GM12873 (cell line): ENCODE data around the gene MAB21L1.

Source experiments
- TF ChIP-seq, protein P1 (sequence below): IDR thresholded peaks from 2 replicates; pipeline ENCODE4 v1.5.1; 2012; ENCODE audit warnings: low read depth, mild to moderate bottlenecking, moderate library complexity, low read length, control low read depth; ENCODE audit not compliant: insufficient read depth; ENCODE audit errors: missing control alignments

The MAB21L1 gene

DNA sequence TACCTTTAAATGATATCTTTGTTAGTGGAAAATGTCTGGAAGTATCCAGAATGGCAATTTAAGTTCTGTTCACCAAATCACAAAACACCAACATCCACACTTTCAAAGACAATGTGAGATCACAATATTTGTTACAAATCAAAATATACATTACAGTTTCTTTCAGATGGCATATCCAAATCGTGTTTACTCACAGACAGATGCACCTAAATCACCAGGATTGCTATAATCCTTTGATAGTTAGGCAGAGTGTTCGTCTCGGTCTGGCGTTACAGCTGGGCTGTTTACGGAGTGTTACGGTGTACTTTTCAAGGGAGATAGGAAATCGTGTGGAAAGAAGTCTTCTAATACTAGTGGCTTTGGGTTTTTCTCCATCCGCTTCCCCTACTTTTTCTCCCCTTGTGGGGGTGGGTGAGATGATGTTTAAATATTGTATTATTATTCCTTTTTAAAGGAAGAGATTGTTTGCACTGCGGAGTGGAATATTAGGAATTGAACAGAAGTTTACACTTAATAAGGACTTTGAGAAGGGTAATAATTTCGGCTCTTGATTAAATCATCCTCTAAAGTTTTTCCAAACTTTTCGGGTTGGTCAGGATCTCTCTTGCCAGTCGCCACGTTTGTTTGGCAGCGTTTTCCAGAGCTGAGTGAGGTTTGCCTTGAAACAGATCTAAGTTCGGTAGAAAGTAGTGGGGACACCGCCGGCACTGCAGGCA, 1.8 kb downstream of the MAB21L1 start:
- TF ChIP-seq, protein P1, sequence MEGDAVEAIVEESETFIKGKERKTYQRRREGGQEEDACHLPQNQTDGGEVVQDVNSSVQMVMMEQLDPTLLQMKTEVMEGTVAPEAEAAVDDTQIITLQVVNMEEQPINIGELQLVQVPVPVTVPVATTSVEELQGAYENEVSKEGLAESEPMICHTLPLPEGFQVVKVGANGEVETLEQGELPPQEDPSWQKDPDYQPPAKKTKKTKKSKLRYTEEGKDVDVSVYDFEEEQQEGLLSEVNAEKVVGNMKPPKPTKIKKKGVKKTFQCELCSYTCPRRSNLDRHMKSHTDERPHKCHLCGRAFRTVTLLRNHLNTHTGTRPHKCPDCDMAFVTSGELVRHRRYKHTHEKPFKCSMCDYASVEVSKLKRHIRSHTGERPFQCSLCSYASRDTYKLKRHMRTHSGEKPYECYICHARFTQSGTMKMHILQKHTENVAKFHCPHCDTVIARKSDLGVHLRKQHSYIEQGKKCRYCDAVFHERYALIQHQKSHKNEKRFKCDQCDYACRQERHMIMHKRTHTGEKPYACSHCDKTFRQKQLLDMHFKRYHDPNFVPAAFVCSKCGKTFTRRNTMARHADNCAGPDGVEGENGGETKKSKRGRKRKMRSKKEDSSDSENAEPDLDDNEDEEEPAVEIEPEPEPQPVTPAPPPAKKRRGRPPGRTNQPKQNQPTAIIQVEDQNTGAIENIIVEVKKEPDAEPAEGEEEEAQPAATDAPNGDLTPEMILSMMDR: no peak

DNA sequence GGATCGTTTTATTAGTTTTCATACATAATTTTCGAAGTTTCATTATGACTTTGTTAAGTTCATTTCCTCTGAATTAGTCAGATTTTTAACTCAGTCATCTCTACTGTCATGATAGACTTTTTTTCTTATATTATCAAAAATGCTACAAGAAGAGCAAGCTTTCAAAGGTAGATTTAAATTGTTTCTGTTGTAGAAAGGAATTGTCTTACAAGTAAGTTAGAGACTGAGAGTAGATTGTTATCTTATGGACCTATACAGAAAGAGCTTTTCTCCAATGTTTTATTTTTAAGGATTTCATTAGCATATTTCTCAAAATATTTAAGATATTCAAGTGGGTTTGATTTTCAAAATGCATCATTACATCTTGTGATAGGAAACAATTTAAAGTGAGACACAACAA, 2.7 kb downstream of the MAB21L1 start:
- TF ChIP-seq, protein P1: no peak

DNA sequence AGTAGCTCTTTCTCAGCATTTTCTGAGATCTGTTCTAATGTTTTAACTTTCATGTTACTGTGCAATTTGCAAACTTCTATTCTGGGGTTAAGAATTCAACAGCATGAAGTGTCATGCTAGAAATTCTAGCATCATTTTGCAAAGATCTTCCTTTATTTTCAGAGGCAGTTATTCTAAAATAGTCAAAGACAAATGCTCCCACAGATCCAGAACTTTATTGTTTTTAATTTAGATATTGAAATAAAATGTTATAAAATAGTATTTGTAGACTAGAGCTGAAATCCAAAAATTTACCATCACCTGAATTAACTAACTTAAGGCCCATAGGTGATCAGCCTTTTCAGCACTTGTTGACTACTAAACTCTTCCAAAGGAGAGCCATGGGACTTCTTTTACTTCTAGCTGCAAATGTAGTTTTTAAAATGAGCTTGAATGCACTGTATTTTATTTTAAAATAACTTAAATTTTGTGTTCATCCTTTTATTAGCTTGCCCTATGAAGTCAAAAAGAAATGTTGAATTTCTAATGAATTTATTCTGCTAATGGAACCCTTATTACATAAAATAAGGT, 3.2 kb downstream of the MAB21L1 start:
- TF ChIP-seq, protein P1: no peak

DNA sequence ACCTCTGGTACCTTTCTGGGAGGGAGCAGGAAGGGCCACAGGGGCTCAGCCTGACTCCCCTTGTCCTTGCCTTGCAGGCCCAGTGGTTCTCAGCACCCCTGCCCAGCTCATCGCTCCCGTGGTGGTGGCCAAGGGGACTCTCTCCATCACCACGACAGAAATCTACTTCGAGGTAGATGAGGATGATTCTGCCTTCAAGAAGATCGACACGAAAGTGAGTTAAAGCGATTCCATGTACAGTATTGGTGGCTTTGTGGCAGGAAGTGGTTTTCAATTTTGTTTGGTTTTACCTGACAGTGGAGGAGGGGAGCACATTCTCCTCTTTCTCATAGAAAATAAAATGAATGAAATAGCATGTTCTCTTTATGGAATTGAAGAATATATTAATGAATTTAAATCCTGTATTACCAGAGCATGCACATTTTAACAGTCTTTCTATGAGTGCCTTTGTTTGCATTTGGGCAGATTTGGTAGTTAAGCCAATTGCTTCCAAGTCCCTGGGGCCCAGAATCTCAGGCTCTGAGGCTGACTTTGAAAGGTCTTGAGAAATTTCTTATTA, 4.1 kb downstream of the MAB21L1 start:
- TF ChIP-seq, protein P1: no peak

DNA sequence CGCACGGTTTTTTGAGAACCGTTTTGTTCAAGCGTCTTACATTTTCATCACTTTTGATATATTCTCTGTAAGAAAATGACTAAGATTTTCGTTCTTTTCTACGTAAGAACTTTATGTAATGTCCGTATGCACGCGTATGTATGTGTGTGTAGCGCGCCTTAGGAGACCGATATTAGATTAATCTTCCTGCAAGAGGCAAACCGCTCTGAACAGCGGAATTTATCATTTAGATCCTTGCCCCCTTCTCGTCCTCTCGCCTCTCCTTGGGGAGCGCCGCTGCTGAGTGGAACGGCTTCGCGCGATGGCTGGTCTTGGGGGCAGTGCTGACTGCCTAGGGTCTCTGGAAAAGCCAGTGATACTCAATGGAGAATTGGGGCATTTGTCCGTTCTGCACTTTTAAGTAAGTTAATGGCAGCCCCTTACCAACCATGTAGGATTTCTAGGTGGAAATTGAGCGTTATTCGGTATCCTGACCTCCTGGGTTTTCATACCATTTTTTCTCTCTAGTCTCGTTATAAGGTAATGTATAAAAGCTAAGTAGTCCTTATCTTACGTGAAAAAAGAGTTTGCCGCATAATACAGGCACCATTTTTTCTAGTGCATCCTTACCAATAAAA, 4.7 kb downstream of the MAB21L1 start:
- TF ChIP-seq, protein P1: no peak

DNA sequence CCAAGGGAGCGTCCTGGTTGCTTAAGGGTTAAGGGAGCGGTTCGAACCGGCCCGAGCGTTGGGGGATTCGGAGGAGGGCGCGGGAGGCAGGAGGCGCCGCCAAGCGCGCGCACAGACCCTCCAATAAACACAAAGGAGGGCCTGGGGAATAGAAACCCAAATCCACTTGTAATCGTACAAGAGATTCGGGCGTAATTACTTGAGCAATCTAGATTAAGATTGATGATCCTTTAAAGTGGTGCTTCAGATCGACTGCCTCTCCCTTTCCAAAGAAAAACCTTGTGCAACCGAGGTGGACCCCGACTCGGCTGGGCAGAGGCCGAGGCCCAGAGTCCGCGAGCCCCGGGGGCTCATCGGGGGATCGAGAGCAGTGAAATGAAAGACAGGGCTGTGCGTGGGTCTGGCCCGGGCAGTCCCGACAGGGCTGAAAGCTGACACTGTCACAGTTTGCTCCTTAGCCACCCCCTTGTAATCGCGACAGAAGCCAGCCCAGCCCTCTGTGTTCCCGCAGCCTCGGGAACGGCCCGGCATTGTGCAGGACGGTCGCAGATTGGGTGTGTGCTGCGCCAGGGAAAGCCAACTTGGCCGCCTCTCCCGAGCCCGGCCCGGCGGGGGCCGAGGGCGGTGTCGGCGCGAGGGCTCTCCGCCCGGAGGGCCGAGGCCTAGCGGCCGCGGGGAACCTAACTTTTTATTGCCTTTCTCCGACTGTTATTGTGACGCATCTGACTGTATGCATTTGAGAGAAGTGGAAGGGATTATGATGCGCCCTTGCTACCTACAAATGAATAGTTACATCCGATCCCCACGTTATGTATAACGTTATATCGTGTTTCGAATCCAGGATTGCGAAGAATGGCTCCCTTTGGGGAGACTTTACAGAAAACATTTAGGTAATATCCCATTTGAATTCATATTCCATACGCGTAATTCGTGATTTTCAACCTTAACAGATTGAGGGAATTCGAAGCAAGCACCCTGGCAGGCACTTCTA, 5.5 kb downstream of the MAB21L1 start:
- TF ChIP-seq, protein P1: no peak
